Panc1 (cell line): ENCODE measurements around the gene B4GALNT4. TPM values are rescaled to one million over a fixed set of nuclear protein-coding genes. Genes with fewer than 3 reads are reported as not detected.
A peak's percentile ranks its signal among the peaks of the same experiment; 100 is the strongest.

Experiments used
- ATAC-seq: fragments of 200-7000 bp; cut with Tn5 transposase; 2 replicates; pipeline ENCODE4 v1.9.1; 2020; ENCODE audit warnings: mild to moderate bottlenecking, moderate library complexity
- BruUV-seq: library from RNA; stranded (reverse); fragments of 400-500 nt; replicated peaks from 2 replicates; lab custom pipeline; 2021; lab: Mats Ljungman, UMichigan
- CTCF ChIA-PET: fragments of 300-600 bp; sonication (Branson Sonifier 250); formaldehyde crosslinking; loops from one replicate; lab custom pipeline; 2022; ENCODE audit warnings: antibody characterized with exemption; lab: Charles Lee
- POLR2A ChIA-PET: fragments of 300-600 bp; sonication (Branson Sonifier 250); formaldehyde crosslinking; loops from one replicate; lab custom pipeline; 2022; ENCODE audit warnings: antibody characterized with exemption; lab: Charles Lee
- DNase-seq: peaks from one replicate; pipeline ENCODE4 v3.0.0-alpha.2; 2010; ENCODE audit warnings: low read depth, low spot score
- H3K27ac ChIP-seq: 2 replicates; pipeline ENCODE4 v1.5.1; 2011; ENCODE audit warnings: mild to moderate bottlenecking, low read length, inconsistent platforms
- H3K27me3 ChIP-seq: fragments of 200-500 bp; sonication (Bioruptor generic); 2 replicates; pipeline ENCODE4 v1.6.0; 2014; ENCODE audit warnings: low read length, inconsistent platforms; ENCODE audit not compliant: control insufficient read depth, insufficient read depth
- H3K36me3 ChIP-seq: fragments of 200-500 bp; sonication (Bioruptor generic); 2 replicates; pipeline ENCODE4 v1.5.1; 2014; ENCODE audit warnings: inconsistent platforms, mild to moderate bottlenecking, low read length, moderate library complexity; ENCODE audit not compliant: control insufficient read depth, insufficient read depth
- H3K4me1 ChIP-seq: 2 replicates; pipeline ENCODE4 v1.5.1; 2011; ENCODE audit warnings: inconsistent platforms, mild to moderate bottlenecking, low read length, moderate library complexity; ENCODE audit not compliant: control insufficient read depth, insufficient read depth
- H3K4me3 ChIP-seq, 2 experiments: 2 replicates each; pipeline ENCODE4 v1.5.1; 2011 to 2012; ENCODE audit warnings: low read depth in 2 of 2, low read length in 2 of 2, mild to moderate bottlenecking in 2 of 2, inconsistent platforms in 1 of 2, moderate library complexity in 1 of 2
- H3K9me3 ChIP-seq: fragments of 200-500 bp; sonication (Bioruptor generic); 2 replicates; pipeline ENCODE4 v1.5.1; 2014; ENCODE audit warnings: low read depth, mild to moderate bottlenecking, inconsistent platforms, low read length, moderate library complexity; ENCODE audit not compliant: control insufficient read depth, insufficient read depth
- POLR2AphosphoS5 ChIP-seq: IDR thresholded peaks from 2 replicates; pipeline ENCODE4 v1.6.1; 2012; ENCODE audit warnings: mild to moderate bottlenecking, low read depth, low read length, moderate library complexity
- SIN3A ChIP-seq: IDR thresholded peaks from 2 replicates; pipeline ENCODE4 v1.6.1; 2012; ENCODE audit warnings: low read depth, mild to moderate bottlenecking, low read length, moderate library complexity, borderline replicate concordance; ENCODE audit not compliant: insufficient read depth
- TCF7L2 ChIP-seq: IDR thresholded peaks from 2 replicates; pipeline ENCODE4 v1.6.1; 2011; ENCODE audit warnings: mild to moderate bottlenecking, low read depth, low read length, inconsistent platforms
- in situ Hi-C: cut with HindIII; loops from 2 replicates; pipeline ENCODE4 v1.10.0; 2016; ENCODE audit warnings: low sequenced_read_pairs, low pct_unique_long_range_greater_than_20kb
- intact Hi-C: fragments of 100-400 bp; cut with micrococcal nuclease; formaldehyde crosslinking; loops from one replicate; pipeline ENCODE4 v1.10.0; 2022; ENCODE audit not compliant: unreplicated experiment
- total RNA-seq: library from RNA; stranded (reverse); gene quantifications from one replicate; pipeline ENCODE4 v1.2.1, GENCODE V29; 2021; ENCODE audit not compliant: unreplicated experiment
- TF ChIP-seq, protein P1 (sequence below), 2 experiments: IDR thresholded peaks; 2 replicates each; pipeline ENCODE4 v1.6.1; 2011 to 2012; ENCODE audit warnings: low read depth in 2 of 2, control low read depth in 1 of 2, low read length in 1 of 2, mild to moderate bottlenecking in 1 of 2, moderate library complexity in 1 of 2; ENCODE audit not compliant: insufficient read depth in 1 of 2
- TF ChIP-seq, protein P2 (sequence below): fragments of 450-650 bp; IDR thresholded peaks from 2 replicates; pipeline ENCODE4 v1.5.1; 2017; ENCODE audit warnings: mild to moderate bottlenecking

Gene B4GALNT4
- total RNA-seq, 1 experiment from 2014 or later = 122 TPM

DNA sequence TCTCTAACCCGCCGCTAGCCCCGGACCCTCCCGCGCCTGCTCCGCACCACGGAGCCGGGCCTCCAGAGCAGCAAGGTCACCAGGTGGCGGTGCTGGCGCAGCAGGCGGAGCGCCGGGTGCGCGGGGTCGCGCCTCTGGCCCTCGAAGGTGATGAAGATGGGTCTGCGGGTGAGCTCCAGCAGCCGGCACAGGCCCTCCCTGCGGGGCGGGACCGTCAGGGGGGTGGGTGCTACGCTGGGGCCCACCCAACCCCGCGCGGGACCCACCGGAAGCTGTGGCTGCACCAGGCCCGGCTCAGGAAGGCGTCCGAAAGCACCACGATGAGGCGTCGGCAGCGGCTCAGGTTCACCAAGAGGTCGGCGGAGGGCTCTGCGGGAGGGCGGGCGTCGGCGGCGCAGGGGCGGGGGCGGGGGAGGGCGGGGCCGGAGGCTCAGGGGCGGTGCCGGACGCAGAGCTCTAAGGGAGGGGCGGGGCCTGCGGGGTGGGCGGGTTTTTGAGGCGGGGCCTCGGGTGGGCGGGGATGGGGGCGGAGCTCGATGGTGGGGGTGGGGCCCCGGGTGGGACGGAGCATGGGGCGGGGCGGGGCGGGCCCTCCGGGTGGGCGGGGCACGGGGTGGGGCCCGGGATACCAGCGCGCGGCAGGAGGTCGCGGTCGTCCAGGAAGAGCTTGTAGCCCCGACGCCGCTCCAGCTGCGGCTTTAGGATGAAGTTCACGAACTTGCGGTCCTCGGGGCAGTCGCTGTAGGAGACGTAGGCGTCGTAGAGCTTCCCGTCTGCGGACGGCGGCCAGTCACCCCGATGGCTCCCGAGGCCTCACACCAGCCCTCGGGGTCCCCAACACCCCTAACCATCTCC lies 37.7 kb downstream of the B4GALNT4 start:
- H3K27ac ChIP-seq = peak overlapping the region; percentile 85
- no peaks in the 10 kb centered on the region for H3K27me3 ChIP-seq
- H3K4me3 ChIP-seq = peak overlapping the region; percentile 79 to 84
- ChIA-PET CTCF (interaction anchor here (0.5 to 2.8 kb wide), 13 partner anchors 10 to 184 kb away, joined by 3 to 38 read pairs (median 3); partner anchors contain the start of gene PGGHG), POLR2A (interaction anchor here (0.6 to 1.4 kb wide), 6 partner anchors 8 to 1182 kb away, joined by 3 to 15 read pairs (median 6); no protein-coding TSS in a partner anchor)
- no peak for TF ChIP-seq SIN3A
- TF ChIP-seq POLR2AphosphoS5 = peak; percentile 59; the same call in 1 of the 2 replicates
- no peak for TF ChIP-seq TCF7L2
- TF ChIP-seq, protein P1, sequence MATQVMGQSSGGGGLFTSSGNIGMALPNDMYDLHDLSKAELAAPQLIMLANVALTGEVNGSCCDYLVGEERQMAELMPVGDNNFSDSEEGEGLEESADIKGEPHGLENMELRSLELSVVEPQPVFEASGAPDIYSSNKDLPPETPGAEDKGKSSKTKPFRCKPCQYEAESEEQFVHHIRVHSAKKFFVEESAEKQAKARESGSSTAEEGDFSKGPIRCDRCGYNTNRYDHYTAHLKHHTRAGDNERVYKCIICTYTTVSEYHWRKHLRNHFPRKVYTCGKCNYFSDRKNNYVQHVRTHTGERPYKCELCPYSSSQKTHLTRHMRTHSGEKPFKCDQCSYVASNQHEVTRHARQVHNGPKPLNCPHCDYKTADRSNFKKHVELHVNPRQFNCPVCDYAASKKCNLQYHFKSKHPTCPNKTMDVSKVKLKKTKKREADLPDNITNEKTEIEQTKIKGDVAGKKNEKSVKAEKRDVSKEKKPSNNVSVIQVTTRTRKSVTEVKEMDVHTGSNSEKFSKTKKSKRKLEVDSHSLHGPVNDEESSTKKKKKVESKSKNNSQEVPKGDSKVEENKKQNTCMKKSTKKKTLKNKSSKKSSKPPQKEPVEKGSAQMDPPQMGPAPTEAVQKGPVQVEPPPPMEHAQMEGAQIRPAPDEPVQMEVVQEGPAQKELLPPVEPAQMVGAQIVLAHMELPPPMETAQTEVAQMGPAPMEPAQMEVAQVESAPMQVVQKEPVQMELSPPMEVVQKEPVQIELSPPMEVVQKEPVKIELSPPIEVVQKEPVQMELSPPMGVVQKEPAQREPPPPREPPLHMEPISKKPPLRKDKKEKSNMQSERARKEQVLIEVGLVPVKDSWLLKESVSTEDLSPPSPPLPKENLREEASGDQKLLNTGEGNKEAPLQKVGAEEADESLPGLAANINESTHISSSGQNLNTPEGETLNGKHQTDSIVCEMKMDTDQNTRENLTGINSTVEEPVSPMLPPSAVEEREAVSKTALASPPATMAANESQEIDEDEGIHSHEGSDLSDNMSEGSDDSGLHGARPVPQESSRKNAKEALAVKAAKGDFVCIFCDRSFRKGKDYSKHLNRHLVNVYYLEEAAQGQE (IDR thresholded peaks at IDR 0.05; ENCODE audit: insufficient read depth in 1 of 2, low read depth in 2 of 2, low read length in 1 of 2) = no peak
- TF ChIP-seq, protein P2, sequence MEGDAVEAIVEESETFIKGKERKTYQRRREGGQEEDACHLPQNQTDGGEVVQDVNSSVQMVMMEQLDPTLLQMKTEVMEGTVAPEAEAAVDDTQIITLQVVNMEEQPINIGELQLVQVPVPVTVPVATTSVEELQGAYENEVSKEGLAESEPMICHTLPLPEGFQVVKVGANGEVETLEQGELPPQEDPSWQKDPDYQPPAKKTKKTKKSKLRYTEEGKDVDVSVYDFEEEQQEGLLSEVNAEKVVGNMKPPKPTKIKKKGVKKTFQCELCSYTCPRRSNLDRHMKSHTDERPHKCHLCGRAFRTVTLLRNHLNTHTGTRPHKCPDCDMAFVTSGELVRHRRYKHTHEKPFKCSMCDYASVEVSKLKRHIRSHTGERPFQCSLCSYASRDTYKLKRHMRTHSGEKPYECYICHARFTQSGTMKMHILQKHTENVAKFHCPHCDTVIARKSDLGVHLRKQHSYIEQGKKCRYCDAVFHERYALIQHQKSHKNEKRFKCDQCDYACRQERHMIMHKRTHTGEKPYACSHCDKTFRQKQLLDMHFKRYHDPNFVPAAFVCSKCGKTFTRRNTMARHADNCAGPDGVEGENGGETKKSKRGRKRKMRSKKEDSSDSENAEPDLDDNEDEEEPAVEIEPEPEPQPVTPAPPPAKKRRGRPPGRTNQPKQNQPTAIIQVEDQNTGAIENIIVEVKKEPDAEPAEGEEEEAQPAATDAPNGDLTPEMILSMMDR = peak; percentile 68; the same call in 1 of the 2 replicates
- H3K36me3 ChIP-seq = no peaks in the 10 kb centered on the region
- no peaks in the 10 kb centered on the region for H3K9me3 ChIP-seq
- DNase-seq = no peak
- peaks cover 30% of the 10 kb centered on the region for H3K4me1 ChIP-seq
- no TSS peak for BruUV-seq
- intact Hi-C loops (loop anchor here (5.0 kb wide), 1 partner anchor 40 kb away; no protein-coding TSS in a partner anchor), in situ Hi-C loops (no loop called here)
- ATAC-seq = peak; percentile 79

DNA sequence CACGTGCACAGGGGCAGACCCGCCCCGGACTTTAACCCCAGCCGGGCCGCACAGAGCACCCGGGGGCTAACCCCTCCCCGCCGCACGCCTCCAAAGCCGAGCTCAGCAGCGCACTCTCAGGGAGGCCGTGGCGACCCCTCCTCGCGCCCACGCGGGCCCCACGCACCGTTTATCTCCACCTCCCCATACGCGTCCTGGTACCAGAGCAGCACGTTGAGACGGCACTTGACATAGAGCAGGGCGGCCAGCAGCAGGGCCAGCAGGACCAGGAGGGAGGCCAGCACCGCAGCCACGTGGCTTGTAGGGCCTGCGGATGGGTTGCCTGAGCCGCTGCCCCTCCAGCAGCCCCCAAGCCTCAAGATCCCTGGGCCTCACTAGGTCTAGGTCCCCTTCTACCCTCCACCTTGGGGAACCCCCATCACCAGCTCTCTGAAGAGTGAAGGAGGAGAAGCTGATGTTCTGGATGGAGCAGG lies 38.4 kb downstream of the B4GALNT4 start:
- Histone ChIP-seq H3K27ac (peak overlapping the region; percentile 54), H3K4me3 (no peak overlapping the region), H3K9me3 (no peaks in the 10 kb centered on the region), H3K36me3 (no peaks in the 10 kb centered on the region), H3K4me1 (peaks cover 32% of the 10 kb centered on the region), H3K27me3 (no peaks in the 10 kb centered on the region)
- ChIA-PET CTCF (interaction anchor here (0.5 to 2.8 kb wide), 8 partner anchors 11 to 111 kb away, joined by 3 to 38 read pairs (median 4); no protein-coding TSS in a partner anchor), POLR2A (interaction anchor here (0.6 to 1.4 kb wide), 6 partner anchors 9 to 1181 kb away, joined by 3 to 15 read pairs (median 6); no protein-coding TSS in a partner anchor)
- ATAC-seq (no peak), DNase-seq (no peak)
- TF ChIP-seq POLR2AphosphoS5 (no peak), TCF7L2 (no peak), SIN3A (no peak)
- TF ChIP-seq, protein P1 (IDR thresholded peaks at IDR 0.05; ENCODE audit: insufficient read depth in 1 of 2, low read depth in 2 of 2, low read length in 1 of 2) = no peak
- TF ChIP-seq, protein P2 = no peak
- in situ Hi-C loops (no loop called here), intact Hi-C loops (loop anchor here (5.0 kb wide), 1 partner anchor 40 kb away; no protein-coding TSS in a partner anchor)
- BruUV-seq = no TSS peak
